ES-I3 (cell line): ENCODE results near the gene PCNT.
A peak's percentile ranks its signal among the peaks of the same experiment; 100 is the strongest.
"Not testable (repeated sequence)": the region's sequence is repeated elsewhere in the genome, so short reads cannot be mapped to it uniquely, and the experiment has no call there.

Experiments used
- H3K36me3 ChIP-seq: 2 replicates; pipeline ENCODE4 v1.6.1; 2013; ENCODE audit warnings: mild to moderate bottlenecking, low read length, control low read depth, moderate library complexity; ENCODE audit not compliant: insufficient read depth
- H3K4me1 ChIP-seq: 2 replicates; pipeline ENCODE4 v1.6.1; 2013; ENCODE audit warnings: mild to moderate bottlenecking, control low read depth, low read length; ENCODE audit not compliant: insufficient read depth
- H3K9ac ChIP-seq: 2 replicates; pipeline ENCODE4 v1.6.1; 2013; ENCODE audit warnings: low read depth, mild to moderate bottlenecking, low read length, moderate library complexity
- H3K9me3 ChIP-seq: 2 replicates; pipeline ENCODE4 v1.6.1; 2013; ENCODE audit warnings: mild to moderate bottlenecking, low read length, moderate library complexity; ENCODE audit not compliant: control insufficient read depth, insufficient read depth

PCNT gene

GRCh38 chr21:46295996-46296752 is 27.8 kb upstream of the PCNT start:
- Histone ChIP-seq H3K9me3 (no peaks in the 10 kb centered on the region), H3K9ac (peak overlapping the region; percentile 19; the same call in 1 of the 2 replicates), H3K36me3 (peaks cover 7% of the 10 kb centered on the region; the same call in 1 of the 2 replicates), H3K4me1 (no peaks in the 10 kb centered on the region; the same call in 1 of the 2 replicates)

DNA sequence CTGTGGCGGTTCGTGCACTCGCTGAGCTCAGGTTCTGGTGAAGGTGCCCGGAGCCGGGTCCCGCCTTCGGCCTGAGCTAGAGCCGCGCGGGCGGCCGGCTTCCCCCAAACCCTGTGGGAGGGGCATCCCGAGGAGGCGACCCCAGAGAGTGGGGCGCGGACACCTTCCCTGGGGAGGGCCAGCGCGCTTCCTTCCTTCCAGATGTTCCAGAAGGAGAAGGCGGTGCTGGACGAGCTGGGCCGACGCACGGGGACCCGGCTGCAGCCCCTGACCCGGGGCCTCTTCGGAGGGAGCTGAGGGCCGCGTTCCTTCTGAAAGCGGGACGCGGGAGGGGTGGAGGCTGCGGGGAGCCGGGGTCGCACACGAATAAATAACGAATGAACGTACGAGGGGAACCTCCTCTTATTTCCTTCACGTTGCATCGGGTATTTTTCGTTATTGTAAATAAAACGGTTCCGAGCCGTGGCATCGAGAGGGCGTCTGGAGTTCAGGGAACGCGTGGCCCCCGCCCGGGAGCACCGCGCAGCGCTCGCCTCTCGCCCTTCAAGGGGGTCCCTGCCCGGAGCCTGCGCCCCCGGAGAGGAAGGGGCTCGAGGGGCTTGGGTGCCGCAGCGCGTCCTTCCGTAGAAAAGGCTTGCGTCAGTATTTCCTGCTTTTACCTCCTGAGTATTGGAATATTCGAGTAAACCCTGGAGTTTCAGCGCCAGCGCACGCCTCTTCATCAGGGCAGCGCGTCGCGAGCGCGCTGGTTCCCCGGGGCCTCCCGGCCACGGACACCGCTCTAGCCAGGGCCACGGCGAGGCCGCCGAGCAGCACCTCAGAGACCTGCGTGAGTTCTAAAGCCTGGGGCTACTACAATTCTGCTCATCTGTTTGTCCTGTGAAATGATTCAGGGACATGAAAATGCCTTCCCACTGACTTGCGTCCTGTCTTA is 26.4 kb upstream of the PCNT start:
- Histone ChIP-seq H3K4me1 (no peaks in the 10 kb centered on the region; the same call in 1 of the 2 replicates), H3K9me3 (no peaks in the 10 kb centered on the region), H3K36me3 (no peaks in the 10 kb centered on the region), H3K9ac (peak overlapping the region; percentile 60)

GRCh38 chr21:46299167-46299566 is 24.8 kb upstream of the PCNT start:
- no peak overlapping the region for H3K9ac ChIP-seq
- H3K4me1 ChIP-seq, result no peaks in the 10 kb centered on the region; the same call in 1 of the 2 replicates
- no peaks in the 10 kb centered on the region for H3K36me3 ChIP-seq
- no peaks in the 10 kb centered on the region for H3K9me3 ChIP-seq

GRCh38 chr21:46301759-46302158 is 22.2 kb upstream of the PCNT start:
- Histone ChIP-seq H3K36me3 (peaks cover 4% of the 10 kb centered on the region; the same call in 1 of the 2 replicates), H3K4me1 (no peaks in the 10 kb centered on the region), H3K9me3 (no peaks in the 10 kb centered on the region), H3K9ac (no peak overlapping the region)

- Histone ChIP-seq H3K36me3 (peaks cover 8% of the 10 kb centered on the region), H3K4me1 (no peaks in the 10 kb centered on the region), H3K9ac (no peak overlapping the region), H3K9me3 (no peaks in the 10 kb centered on the region)
Measured at GRCh38 chr21:46304437-46304836, 19.5 kb upstream of the PCNT start.

GRCh38 chr21:46304955-46305354 is 19.0 kb upstream of the PCNT start:
- Histone ChIP-seq H3K9me3 (no peaks in the 10 kb centered on the region), H3K36me3 (peaks cover 8% of the 10 kb centered on the region), H3K4me1 (no peaks in the 10 kb centered on the region), H3K9ac (no peak overlapping the region)

- Histone ChIP-seq H3K9ac (no peak overlapping the region), H3K36me3 (peaks cover 8% of the 10 kb centered on the region), H3K4me1 (no peaks in the 10 kb centered on the region), H3K9me3 (no peaks in the 10 kb centered on the region)
Measured at GRCh38 chr21:46307625-46308024, 16.3 kb upstream of the PCNT start.

DNA sequence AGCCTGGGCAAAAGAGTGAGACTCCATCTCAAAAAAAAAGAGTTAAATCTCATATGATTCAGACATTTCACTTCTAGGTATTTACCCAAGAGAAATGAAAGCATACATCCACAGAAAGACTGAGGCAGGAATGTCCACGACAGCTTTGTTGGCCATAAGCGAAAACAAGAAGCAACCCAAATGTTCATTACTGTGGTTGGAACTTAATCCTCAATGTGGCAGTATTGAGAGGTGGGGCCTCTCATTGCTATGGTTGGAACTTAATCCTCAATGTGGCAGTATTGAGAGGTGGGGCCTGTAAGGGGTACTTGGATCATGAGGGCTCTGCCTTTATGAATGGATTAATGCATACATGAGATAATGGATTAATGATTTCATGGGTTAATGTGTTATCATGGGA is 15.5 kb upstream of the PCNT start:
- H3K36me3 ChIP-seq, result peaks cover 8% of the 10 kb centered on the region
- no peak overlapping the region for H3K9ac ChIP-seq
- no peaks in the 10 kb centered on the region for H3K4me1 ChIP-seq
- no peaks in the 10 kb centered on the region for H3K9me3 ChIP-seq

- not testable (repeated sequence) for H3K4me1 ChIP-seq, H3K36me3 ChIP-seq, H3K9ac ChIP-seq, H3K9me3 ChIP-seq
Measured at GRCh38 chr21:46310260-46310659, 13.7 kb upstream of the PCNT start.

GRCh38 chr21:46311568-46311967 is 12.4 kb upstream of the PCNT start:
- Histone ChIP-seq H3K9ac (no peak overlapping the region), H3K4me1 (no peaks in the 10 kb centered on the region), H3K36me3 (peaks cover 4% of the 10 kb centered on the region; the same call in 1 of the 2 replicates), H3K9me3 (no peaks in the 10 kb centered on the region)

DNA sequence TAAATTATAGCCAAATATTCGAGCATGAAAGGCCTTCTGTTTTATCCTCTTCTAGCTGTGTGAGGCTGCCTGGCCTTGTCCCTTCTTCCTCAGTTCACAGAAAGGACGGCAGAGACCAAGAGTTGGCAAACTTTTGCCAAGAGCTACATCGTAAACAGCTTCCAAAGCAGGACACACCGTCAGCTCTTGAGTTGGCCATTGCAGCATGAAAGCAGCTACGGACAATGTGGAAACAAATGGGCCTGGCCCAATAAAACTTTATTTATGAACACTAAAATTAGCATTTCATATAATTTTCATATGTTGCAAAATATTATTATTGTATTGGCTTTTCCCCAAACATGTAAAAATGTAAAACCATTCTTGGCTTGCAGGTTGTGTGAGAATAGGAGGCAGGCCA is 11.0 kb upstream of the PCNT start:
- Histone ChIP-seq H3K36me3 (peaks cover 4% of the 10 kb centered on the region; the same call in 1 of the 2 replicates), H3K4me1 (peaks cover 4% of the 10 kb centered on the region; the same call in 1 of the 2 replicates), H3K9ac (no peak overlapping the region), H3K9me3 (no peaks in the 10 kb centered on the region)

GRCh38 chr21:46314441-46315020 is 9.4 kb upstream of the PCNT start:
- H3K9ac ChIP-seq, result no peak overlapping the region
- H3K36me3 ChIP-seq, result no peaks in the 10 kb centered on the region
- H3K4me1 ChIP-seq, result peaks cover 11% of the 10 kb centered on the region; the same call in 1 of the 2 replicates
- no peaks in the 10 kb centered on the region for H3K9me3 ChIP-seq

DNA sequence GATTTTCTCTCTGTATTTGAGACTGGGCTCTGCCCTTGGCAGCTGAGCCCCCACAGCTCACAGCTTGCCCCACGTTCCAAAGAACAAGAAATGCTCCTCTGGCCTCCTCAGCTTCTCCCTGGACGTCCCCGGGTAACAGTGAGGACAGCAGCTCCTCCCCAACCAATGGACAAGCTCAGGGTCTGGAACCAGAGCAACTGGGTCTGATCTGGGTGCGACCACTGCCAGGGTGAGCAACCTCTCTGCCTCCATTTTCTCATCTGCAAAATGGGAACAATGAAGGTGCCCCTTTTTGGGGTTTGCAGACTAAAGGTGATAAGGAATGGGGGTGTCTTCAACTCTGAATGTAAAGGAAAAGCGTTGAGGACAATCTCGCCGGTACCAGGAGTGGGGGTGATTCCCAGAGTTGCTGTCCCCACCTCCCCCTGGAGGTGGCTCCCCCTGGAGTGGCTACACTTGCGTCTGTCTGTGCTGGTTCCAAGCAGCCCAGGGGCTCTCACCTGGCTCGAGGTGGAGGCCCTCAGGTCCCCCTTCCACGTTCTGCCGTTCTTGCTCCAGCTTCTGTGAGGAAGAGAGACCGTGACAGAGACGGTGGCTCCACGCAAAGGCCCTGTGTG is 7.1 kb upstream of the PCNT start:
- H3K4me1 ChIP-seq, result peaks cover 16% of the 10 kb centered on the region
- no peaks in the 10 kb centered on the region for H3K9me3 ChIP-seq
- peaks cover 3% of the 10 kb centered on the region; the same call in 1 of the 2 replicates for H3K36me3 ChIP-seq
- no peak overlapping the region for H3K9ac ChIP-seq
